HT-29 (cell line): ENCODE data around the gene CEP41. TPM values are rescaled to one million over a fixed set of nuclear protein-coding genes. Genes with fewer than 3 reads are reported as not detected.
"Not testable (repeated sequence)": the region's sequence is repeated elsewhere in the genome, so short reads cannot be mapped to it uniquely, and the experiment has no call there.

Experiments
- DNase-seq: peaks from one replicate; pipeline ENCODE4 v3.0.0-alpha.2; 2015; ENCODE audit warnings: low spot score
- total RNA-seq: library from RNA; depleted of rRNA; stranded (reverse); fragments of >200 nt; shearing (Covaris generic); gene quantifications from 2 replicates; pipeline ENCODE4 v1.2.3, GENCODE V29; 2014

CEP41 gene
- total RNA-seq, 1 experiment from 2014 or later, result 8.6 TPM

DNA sequence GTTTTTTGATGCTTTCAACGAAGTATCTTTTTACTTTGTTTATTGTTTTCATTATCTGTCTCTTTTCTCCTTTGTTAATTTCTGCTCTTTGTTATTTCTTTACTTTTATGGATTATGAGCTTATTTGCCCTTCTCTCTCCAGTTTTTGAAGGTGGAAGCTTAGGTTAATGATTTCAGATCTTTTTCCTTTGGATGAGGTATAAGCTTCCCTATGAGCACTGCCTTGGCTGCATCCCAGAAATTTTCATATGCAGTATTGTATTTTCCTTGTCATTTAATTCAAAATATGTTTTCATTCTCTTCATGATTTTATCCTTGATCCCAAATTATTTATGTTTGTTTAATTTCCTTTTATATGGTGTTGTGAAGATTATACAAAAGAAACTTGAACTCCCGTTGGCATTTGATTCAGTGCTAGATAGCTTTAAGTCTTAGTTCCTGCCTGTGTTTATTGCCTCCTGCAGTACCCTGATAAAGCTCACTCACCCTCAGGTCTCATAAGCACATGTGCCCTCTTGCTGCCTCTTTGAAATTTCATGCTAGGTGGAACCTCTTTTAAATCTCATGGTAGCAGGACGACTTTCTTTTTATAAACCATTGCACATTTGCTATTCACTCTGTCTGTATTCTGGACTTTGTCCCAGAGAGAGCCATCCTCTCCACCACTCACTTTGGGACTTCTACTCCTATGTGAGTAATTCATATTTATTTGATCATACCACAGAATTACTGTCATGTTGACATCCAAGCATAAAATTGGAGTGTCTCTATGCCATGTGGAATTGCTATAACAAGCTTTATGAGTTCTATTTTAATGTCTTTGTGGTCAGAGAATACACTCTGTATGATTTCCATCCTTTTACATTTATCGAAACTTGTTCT lies 23.0 kb upstream of the CEP41 start:
- DNase-seq, result no peak

DNA sequence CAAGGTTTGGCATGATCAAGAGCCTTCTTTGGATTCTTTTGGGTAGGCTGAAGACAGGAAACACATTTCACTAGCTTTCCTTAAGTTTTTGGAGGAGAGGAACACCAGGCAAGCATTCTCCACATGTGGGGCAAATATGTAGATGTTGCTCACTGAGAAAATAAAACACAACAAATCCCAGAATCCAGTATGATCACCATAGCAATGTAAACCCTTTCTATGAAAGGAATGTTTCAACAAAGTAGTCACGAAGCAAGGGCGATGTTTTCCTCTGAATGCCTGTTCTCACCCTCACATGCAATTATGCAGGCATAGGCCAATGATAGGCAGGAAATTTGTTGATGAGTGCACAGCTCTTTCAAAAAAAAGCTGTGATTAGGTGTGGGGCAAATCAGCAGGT lies 20.5 kb upstream of the CEP41 start:
- no peak for DNase-seq

DNA sequence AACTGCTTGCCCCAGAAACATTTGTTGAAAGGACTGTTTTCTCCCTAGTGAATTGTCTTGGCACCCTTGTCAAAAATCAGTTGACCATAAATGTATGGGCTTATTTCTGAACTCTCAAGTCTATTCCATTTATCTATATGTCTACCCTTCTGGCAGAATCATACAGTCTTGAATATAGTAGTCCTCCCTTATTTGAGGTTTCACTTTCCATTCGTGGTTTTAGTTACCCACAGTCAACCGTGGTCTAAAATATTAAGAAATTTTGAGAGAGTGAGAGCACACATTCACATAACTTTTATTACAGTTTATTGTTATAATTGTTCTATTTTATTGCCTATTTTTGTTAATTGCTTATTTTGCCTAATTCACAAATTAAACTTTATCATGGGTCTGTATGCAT lies 17.4 kb upstream of the CEP41 start:
- no peak for DNase-seq

DNA sequence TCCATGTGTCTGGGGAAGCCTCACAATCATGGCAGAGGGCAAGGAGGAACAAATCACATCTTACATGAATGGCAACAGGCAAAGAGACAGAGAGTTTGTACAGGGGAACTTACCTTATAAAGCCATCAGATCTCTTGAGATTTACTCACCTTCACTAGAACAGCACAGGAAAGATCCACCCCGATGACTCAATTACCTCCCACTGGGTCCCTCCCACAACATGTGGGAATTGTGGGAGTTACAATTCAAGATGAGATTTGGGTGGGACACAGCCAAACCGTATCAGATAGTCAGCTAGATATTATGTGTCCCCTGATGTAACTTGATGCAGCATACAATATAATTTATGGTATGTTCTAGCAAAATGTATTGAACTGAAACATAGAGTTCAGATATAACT lies 14.1 kb upstream of the CEP41 start:
- DNase-seq, result no peak

- DNase-seq, result no peak
These were observed 12.1 kb upstream of the CEP41 start for GRCh38 chr7:130452951-130453350.

DNA sequence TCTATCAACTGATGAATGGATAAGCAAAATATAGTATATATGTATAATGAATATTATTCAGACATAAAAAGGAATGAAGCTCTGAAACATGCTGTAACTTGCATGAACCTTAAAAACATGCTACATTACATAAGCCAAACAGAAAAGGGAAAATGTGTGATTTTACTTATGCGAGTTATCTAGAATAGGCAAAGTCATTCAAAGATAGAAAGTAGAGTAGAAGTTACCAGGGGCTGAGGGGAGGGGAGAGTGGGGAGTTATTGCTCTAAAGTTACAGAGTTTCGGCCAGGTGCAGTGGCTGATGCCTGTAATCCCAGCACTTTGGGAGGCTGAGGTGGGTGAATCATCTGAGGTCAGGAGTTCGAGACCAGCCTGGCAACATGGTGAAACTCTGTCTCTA lies 10.5 kb upstream of the CEP41 start:
- not testable (repeated sequence) for DNase-seq

GRCh38 chr7:130446259-130446658 lies 5.4 kb upstream of the CEP41 start:
- DNase-seq, result no peak

GRCh38 chr7:130444751-130445407 lies 4.1 kb upstream of the CEP41 start:
- DNase-seq, result peak; percentile 13

DNA sequence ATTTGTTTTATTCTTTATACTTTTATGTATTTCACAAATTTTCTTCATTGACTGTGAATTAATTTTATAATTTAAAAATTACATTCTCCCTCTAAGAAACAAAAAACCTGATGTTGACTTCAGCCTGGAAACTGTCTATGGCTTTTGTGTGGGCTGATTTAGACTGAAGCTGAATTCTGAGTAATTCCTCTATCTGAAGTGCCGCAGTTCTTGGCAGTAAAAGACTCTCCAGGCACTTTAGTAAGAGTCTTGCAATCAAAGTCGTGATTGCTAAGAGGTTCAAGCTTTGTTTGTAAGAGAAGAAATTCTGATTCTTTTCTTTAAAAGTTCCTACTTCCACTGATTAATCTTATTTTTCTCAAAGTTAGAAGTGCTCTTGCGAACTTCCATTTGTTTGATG lies 3.4 kb upstream of the CEP41 start:
- DNase-seq, result no peak

GRCh38 chr7:130442601-130443000 lies 1.8 kb upstream of the CEP41 start:
- DNase-seq, result no peak

DNA sequence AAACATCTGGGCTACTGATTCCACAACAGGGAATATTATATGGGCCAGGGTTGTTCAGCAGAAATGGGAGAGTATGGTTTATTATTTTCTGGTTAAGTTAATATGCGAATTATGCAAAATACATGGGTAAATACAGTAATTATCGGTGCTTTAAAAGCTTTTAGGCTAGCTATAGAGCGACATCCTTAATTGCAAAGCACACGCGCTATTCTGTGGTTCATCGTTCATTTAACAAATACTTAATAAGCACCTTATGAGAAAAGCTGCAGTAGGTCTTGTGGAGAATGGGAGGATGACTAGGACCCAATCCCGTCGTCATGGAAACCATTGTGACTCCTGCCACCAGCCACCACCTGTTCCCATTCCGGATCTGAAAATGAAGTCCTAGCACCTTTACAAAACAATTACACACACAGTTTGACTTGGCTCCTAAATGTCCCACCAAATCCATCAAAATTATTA lies 623 bp upstream of the CEP41 start:
- DNase-seq, result peak; percentile 80

GRCh38 chr7:130436253-130436652 lies 4.6 kb downstream of the CEP41 start:
- no peak for DNase-seq

DNA sequence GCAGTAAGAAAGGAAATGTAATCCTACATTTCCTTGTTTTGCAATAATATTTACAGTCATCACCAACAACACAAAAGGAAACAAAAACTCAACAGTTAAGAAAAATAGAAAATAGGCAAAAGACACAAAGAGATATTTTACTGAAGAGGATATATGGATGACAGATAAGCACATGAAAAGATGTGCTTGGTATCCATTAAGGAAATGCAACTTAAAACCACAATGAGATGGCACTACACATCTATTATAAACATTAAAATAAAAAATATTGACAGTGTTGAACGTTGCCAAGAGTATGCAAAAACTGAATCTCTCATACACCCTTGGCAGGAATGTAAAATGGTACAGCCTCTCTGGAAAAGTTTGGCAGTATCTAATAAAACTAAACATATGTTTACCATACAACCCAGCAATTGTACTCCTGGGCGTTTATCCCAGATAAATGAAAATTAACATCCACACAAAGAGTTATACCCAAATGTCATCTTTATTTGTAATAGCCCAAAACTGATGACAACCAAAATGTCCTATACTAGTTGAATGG lies 5.4 kb downstream of the CEP41 start:
- DNase-seq, result no peak

DNA sequence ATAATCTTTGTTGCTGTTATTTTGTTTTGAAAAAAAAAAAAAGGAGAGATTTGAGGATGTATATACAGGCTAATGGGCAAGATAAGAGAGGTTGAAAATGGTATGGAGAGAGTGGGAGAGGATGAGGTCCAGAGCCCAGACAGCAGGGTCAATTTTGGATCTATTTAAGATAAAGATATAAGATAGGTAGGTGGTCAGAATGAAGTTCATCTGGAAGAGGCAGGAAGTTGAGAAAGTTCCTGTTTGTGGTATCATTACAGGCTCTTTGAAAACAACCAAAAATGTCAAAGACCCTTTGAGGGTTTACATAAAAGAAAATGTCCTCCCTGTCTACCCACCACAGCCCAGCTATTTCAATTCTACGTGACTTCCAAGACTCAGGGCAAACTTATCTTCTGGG lies 7.5 kb downstream of the CEP41 start:
- no peak for DNase-seq

DNA sequence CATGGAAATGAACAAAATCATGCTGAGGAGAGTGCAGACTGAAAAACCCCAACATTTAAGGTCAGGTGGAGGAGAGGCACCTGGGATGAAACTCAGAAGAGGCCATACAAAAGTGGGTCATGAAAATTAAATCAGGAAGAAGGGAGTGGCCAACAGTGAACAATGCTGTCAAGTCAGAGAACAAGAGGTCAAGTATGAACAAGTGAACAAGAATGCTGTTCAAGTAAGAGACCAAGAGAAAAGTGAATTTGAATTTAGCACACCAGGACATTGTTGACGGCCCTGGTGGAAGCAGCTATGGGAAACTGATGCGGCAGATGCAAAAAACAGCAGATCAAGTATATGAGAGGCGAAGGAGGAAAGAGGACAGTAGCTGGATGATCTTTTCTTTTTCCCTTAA lies 7.9 kb downstream of the CEP41 start:
- no peak for DNase-seq

GRCh38 chr7:130430841-130431666 lies 9.8 kb downstream of the CEP41 start:
- DNase-seq, result no peak

DNA sequence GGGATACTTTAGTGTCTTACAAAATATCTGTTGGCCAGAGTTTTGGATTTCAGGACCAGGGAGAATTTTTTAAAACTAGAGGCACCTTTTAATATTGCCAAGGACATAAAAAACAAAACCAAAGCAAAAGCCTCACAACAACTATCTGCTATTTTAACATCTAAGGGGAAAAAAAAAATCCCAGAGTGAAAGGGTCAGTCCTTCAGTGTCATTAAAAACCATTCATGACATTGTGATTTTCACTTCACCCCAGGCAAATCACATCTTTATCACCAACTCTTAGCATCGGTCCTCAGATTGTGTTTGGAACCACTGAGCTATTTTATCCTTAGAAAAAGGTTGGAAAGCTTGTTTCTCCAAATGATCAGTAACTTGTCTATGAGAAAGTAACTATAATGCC lies 10.7 kb downstream of the CEP41 start:
- no peak for DNase-seq

DNA sequence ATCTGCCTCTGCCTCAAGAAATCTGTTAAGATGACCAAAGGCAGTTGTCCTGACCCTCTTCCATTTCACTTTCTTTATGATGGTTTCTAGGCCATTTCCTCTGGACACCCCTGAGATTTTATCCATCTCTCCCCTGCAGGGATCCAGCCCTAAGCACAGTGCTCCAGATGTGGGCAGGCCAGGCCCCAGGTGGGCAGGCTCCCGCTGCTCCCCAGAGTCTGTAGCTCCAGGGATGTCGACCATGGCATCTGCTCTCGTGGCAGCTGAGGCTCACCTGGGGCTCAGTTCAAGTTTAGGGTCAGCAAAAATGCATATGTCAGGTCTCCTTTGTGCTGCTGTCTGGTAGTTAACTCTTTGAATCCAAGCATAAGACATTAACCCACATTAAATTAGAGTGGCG lies 11.8 kb downstream of the CEP41 start:
- no peak for DNase-seq

DNA sequence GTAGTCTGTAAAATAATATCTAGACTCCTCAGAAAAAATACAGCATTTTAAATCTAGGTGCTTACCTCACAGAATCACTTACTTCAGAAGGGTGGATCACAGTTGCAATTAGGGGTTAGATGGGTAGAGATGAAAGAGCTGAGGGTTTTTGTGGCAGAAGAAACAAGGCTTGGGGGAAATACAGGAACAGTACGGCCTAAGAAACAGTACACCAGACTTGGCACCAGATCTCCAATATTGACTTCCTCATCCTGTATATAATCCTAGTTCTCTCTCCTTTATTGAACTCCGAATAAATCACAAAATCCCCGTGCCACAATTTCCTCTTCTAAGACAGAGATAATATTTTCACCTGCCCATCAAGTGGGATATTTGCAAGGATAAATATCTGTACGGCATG lies 14.3 kb downstream of the CEP41 start:
- DNase-seq, result no peak

DNA sequence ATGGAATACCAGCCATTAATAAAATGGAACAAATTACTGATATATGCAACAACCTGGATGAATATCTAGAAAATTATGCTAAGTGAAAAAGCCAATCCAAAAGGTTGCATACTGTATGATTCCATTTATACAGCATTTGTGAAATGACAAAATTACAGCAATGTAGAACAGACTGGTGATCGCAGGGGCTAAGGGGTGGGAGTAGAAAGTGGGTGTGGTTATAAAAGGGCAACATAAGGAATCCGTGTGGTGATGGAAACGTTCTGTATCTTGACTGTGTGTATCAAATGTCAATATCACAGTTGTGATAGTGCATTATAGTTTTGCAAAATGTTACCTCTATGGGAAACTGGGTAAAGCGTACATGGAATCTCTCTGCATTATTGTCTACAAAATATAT lies 15.0 kb downstream of the CEP41 start:
- no peak for DNase-seq

- no peak for DNase-seq
These were observed 17.2 kb downstream of the CEP41 start for GRCh38 chr7:130423501-130424037.

GRCh38 chr7:130421684-130422083 lies 19.1 kb downstream of the CEP41 start:
- DNase-seq, result no peak
